IMR-90 (cell line): Measurements from ENCODE around the gene DIP2C. TPM values are rescaled to one million over a fixed set of nuclear protein-coding genes. Genes with fewer than 3 reads are reported as not detected.
A peak's percentile ranks its signal among the peaks of the same experiment; 100 is the strongest.

Experiments
- ATAC-seq: fragments of 200-7000 bp; cut with Tn5 transposase; 2 replicates; pipeline ENCODE4 v1.9.1; 2020; ENCODE audit warnings: low read depth, mild to moderate bottlenecking, moderate library complexity
- BruUV-seq: library from RNA; stranded (reverse); fragments of 400-500 nt; replicated peaks from 2 replicates; lab custom pipeline; 2021; lab: Mats Ljungman, UMichigan
- CTCF ChIA-PET: fragments of 300-600 bp; formaldehyde crosslinking; extraction: SDS; loops from one replicate; lab custom pipeline; 2021; ENCODE audit warnings: antibody characterized with exemption; lab: Yijun Ruan, JAX
- POLR2A ChIA-PET: fragments of 300-600 bp; sonication (Branson Sonifier 250); formaldehyde crosslinking; loops from one replicate; lab custom pipeline; 2022; ENCODE audit warnings: antibody characterized with exemption; ENCODE audit not compliant: unreplicated experiment; lab: Charles Lee
- DNase-seq: peaks from one replicate; pipeline ENCODE4 v3.0.0; 2013
- H2AFZ ChIP-seq: replicated peaks from 2 replicates; pipeline ENCODE3; 2013; ENCODE audit warnings: low read length, mild to moderate bottlenecking; ENCODE audit not compliant: poor library complexity
- H2AK5ac ChIP-seq: 2 replicates; pipeline ENCODE4 v1.6.1; 2013; ENCODE audit warnings: low read depth, low read length, inconsistent platforms
- H2AK9ac ChIP-seq: replicated peaks from 2 replicates; pipeline ENCODE3; 2013; ENCODE audit warnings: mild to moderate bottlenecking, low read depth, low read length, moderate library complexity; ENCODE audit not compliant: poor library complexity
- H2BK120ac ChIP-seq: 2 replicates; pipeline ENCODE4 v1.6.1; 2013; ENCODE audit warnings: low read depth, low read length, inconsistent platforms
- H2BK15ac ChIP-seq: 3 replicates; pipeline ENCODE4 v1.6.1; 2013; ENCODE audit warnings: low read depth, low read length, inconsistent platforms
- H2BK20ac ChIP-seq: 2 replicates; pipeline ENCODE4 v1.6.1; 2013; ENCODE audit warnings: low read depth, mild to moderate bottlenecking, inconsistent platforms, low read length, moderate library complexity
- H2BK5ac ChIP-seq: 2 replicates; pipeline ENCODE4 v1.6.1; 2013; ENCODE audit warnings: mild to moderate bottlenecking, low read depth, low read length, inconsistent platforms; ENCODE audit not compliant: poor library complexity, severe bottlenecking
- H3K14ac ChIP-seq: replicated peaks from 2 replicates; pipeline ENCODE4 v1.6.1; 2013; ENCODE audit warnings: low read depth, low read length, inconsistent platforms
- H3K18ac ChIP-seq: 2 replicates; pipeline ENCODE4 v1.6.1; 2013; ENCODE audit warnings: low read depth, low read length, control low read depth
- H3K23ac ChIP-seq: 2 replicates; pipeline ENCODE4 v1.6.1; 2013; ENCODE audit warnings: low read depth, low read length, inconsistent platforms
- H3K27ac ChIP-seq: 2 replicates; pipeline ENCODE4 v1.5.1; 2013; ENCODE audit warnings: mild to moderate bottlenecking, control low read depth, low read length; ENCODE audit not compliant: insufficient read depth
- H3K27me3 ChIP-seq: 2 replicates; pipeline ENCODE4 v1.6.1; 2013; ENCODE audit warnings: low read length; ENCODE audit not compliant: control insufficient read depth, insufficient read depth
- H3K36me3 ChIP-seq: 2 replicates; pipeline ENCODE4 v1.6.1; 2013; ENCODE audit warnings: low read length, mixed read lengths; ENCODE audit not compliant: control insufficient read depth, insufficient read depth
- H3K4ac ChIP-seq: 2 replicates; pipeline ENCODE4 v1.6.1; 2013; ENCODE audit warnings: low read depth, low read length, inconsistent platforms
- H3K4me1 ChIP-seq: 2 replicates; pipeline ENCODE4 v1.6.1; 2013; ENCODE audit warnings: low read length, mixed read lengths; ENCODE audit not compliant: control insufficient read depth, insufficient read depth
- H3K4me2 ChIP-seq: 2 replicates; pipeline ENCODE4 v1.6.1; 2013; ENCODE audit warnings: low read depth, mild to moderate bottlenecking, control low read depth, low read length, moderate library complexity
- H3K4me3 ChIP-seq: 2 replicates; pipeline ENCODE4 v1.5.1; 2013; ENCODE audit warnings: low read depth, mild to moderate bottlenecking, control low read depth, low read length, moderate library complexity; ENCODE audit not compliant: insufficient read depth
- H3K56ac ChIP-seq: 2 replicates; pipeline ENCODE4 v1.6.1; 2013; ENCODE audit warnings: low read length, inconsistent platforms; ENCODE audit not compliant: insufficient read depth; ENCODE audit errors: extremely low read depth
- H3K79me1 ChIP-seq, 2 experiments: 2 replicates each; pipeline ENCODE4 v1.6.1; 2013; ENCODE audit warnings: low read length in 2 of 2, inconsistent platforms in 1 of 2, low read depth in 1 of 2
- H3K9ac ChIP-seq: 2 replicates; pipeline ENCODE4 v1.6.1; 2013; ENCODE audit warnings: low read depth, low read length, control low read depth
- H3K9me1 ChIP-seq: 2 replicates; pipeline ENCODE4 v1.6.1; 2013; ENCODE audit warnings: low read length, inconsistent platforms; ENCODE audit not compliant: insufficient read depth
- H3K9me3 ChIP-seq: 2 replicates; pipeline ENCODE4 v1.6.1; 2013; ENCODE audit warnings: low read length; ENCODE audit not compliant: control insufficient read depth, insufficient read depth
- H4K20me1 ChIP-seq: 2 replicates; pipeline ENCODE4 v1.6.1; 2013; ENCODE audit warnings: low read length, inconsistent platforms; ENCODE audit not compliant: insufficient read depth
- H4K5ac ChIP-seq: 2 replicates; pipeline ENCODE4 v1.6.1; 2013; ENCODE audit warnings: mild to moderate bottlenecking, low read depth, low read length, control low read depth
- H4K8ac ChIP-seq, 2 experiments: 2 replicates each; pipeline ENCODE4 v1.6.1; 2013; ENCODE audit warnings: low read depth in 2 of 2, low read length in 2 of 2, control low read depth in 1 of 2, inconsistent platforms in 1 of 2
- H4K91ac ChIP-seq: 2 replicates; pipeline ENCODE4 v1.6.1; 2013; ENCODE audit warnings: low read depth, low read length, inconsistent platforms; ENCODE audit not compliant: insufficient read depth
- RFX5 ChIP-seq: IDR thresholded peaks from 2 replicates; pipeline ENCODE4 v1.8.0; 2012; ENCODE audit warnings: low read depth, mild to moderate bottlenecking, low read length, moderate library complexity
- WGBS, 2 experiments: methylation state at CpG; one replicate each; pipeline versions ENCODE4 v1.1.5 to v1.1.7; 2013; ENCODE audit warnings: missing lambda C conversion rate in 2 of 2; ENCODE audit not compliant: insufficient read length in 1 of 2; ENCODE audit errors: extremely low coverage in 2 of 2; 5-methylcytosine and 5-hydroxymethylcytosine counted together
- dilution Hi-C: fragments of 300-500 bp; cut with HindIII; formaldehyde crosslinking; loops from one replicate; pipeline ENCODE4 v1.14.3; 2018; ENCODE audit warnings: low sequenced_read_pairs; ENCODE audit not compliant: unreplicated experiment
- in situ Hi-C: fragments of 300-500 bp; cut with MboI; formaldehyde crosslinking; loops from 3 replicates; pipeline ENCODE4 v1.14.3; 2019; ENCODE audit warnings: low sequenced_read_pairs, inconsistent platforms, mixed read lengths
- intact Hi-C: fragments of 100-400 bp; cut with micrococcal nuclease; formaldehyde crosslinking; loops from 2 replicates; pipeline ENCODE4 v1.10.0; 2022
- polyA plus RNA-seq, 3 experiments: library from polyadenylated mRNA; depleted of rRNA; stranded (reverse); fragments of >200 nt; gene quantifications; 2 replicates each; pipeline ENCODE4 v1.2.3, GENCODE V29; 2012; ENCODE audit warnings: low replicate concordance in 1 of 3
- total RNA-seq: library from RNA; depleted of rRNA; stranded (reverse); fragments of >200 nt; gene quantifications from 2 replicates; pipeline ENCODE4 v1.2.3, GENCODE V29; 2012

DIP2C gene
- total and polyA plus RNA-seq, 2 of the 4 experiments (the other 2 are of a cell fraction): 8.6 to 17.3 TPM

- WGBS, 2 experiments: 84% methylated on average over 4 of the region's 11 CpGs; no CpG with 5 or more reads in 1 of the 2 experiments
- Histone ChIP-seq H3K9me3 (no peaks in the 10 kb centered on the region), H3K4me1 (peaks cover 27% of the 10 kb centered on the region), H3K4ac (no peak overlapping the region), H2AFZ (no peak overlapping the region), H3K79me1 (peaks cover 24 to 78% of the 10 kb centered on the region in 2 experiments), H4K8ac (no peak overlapping the region), H4K91ac (no peak overlapping the region), H3K23ac (no peak overlapping the region), H2AK5ac (peak overlapping the region; percentile 37; the same call in 1 of the 2 replicates), H3K36me3 (0 out of 2 replicates have a peak, but pooled peaks cover 2% of the 10 kb centered on the region), H3K56ac (no peak overlapping the region), H3K14ac (no peak overlapping the region), H2BK120ac (no peak overlapping the region), H2AK9ac (no peak overlapping the region), H3K9me1 (peaks cover 31% of the 10 kb centered on the region), H3K27ac (no peak overlapping the region), H4K20me1 (peaks cover 76% of the 10 kb centered on the region), H3K4me3 (no peak overlapping the region), H3K9ac (no peak overlapping the region), H3K4me2 (no peak overlapping the region), H3K27me3 (no peaks in the 10 kb centered on the region), H2BK20ac (no peak overlapping the region), H3K18ac (no peak overlapping the region), H4K5ac (no peak overlapping the region), H2BK5ac (no peak overlapping the region), H2BK15ac (no peak overlapping the region)
- ChIA-PET CTCF (no interaction called here), POLR2A (no interaction called here)
- in situ Hi-C loops (loop anchor here (25.0 kb wide), 1 partner anchor 168 kb away; no protein-coding TSS in a partner anchor), intact Hi-C loops (loop anchor here (5.0 kb wide), 1 partner anchor 83 kb away; no protein-coding TSS in a partner anchor), dilution Hi-C loops (no loop called here)
- BruUV-seq: no TSS peak
- TF ChIP-seq RFX5: no peak
- DNase-seq (no peak), ATAC-seq (no peak)
Measured at GRCh38 chr10:680146-680545, 9.3 kb downstream of the DIP2C start.
